ENCODE results near the gene EGR2. TPM values are rescaled to one million over a fixed set of nuclear protein-coding genes. Genes with fewer than 3 reads are reported as not detected.

EGR2 gene
- total RNA-seq, 1 experiment from 2014 or later = 0.24 TPM

DNA sequence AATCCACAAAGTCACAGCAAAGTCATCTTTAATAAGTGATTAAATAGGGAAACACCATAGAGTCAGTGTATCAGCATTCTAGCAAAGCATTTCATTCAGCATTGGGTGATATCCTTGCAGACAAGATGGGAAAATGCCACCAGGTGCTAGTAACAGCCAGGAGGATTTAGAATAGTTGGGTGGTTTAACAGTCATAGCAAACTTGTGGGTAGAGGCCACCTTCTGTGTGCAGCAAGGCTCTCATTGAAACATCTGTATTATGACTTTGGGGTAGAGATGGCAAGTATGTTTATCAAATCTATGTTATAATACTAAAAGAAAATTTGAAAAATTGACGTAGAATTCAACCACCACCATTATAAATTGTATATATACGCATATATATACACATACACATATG is 38.0 kb downstream of the EGR2 start:
- no peak overlapping the region for H2AFZ ChIP-seq
- H3K9me3 ChIP-seq (ENCODE audit: insufficient read depth, low read depth) = no peaks in the 10 kb centered on the region
- no peaks in the 10 kb centered on the region for H3F3A ChIP-seq (ENCODE audit: insufficient read depth, low read depth)
- H3K79me2 ChIP-seq (ENCODE audit: low read depth) = no peaks in the 10 kb centered on the region
- no peaks in the 10 kb centered on the region for H3K4me1 ChIP-seq (replicated peaks; ENCODE audit: insufficient read depth)
- H4K20me1 ChIP-seq (ENCODE audit: insufficient read depth) = no peaks in the 10 kb centered on the region
- POLR2A ChIA-PET (ENCODE audit: unreplicated experiment) = no interaction called here
- DNase-seq = no peak
- H3K27ac ChIP-seq = no peak overlapping the region
- H3K4me3 ChIP-seq = no peak overlapping the region
- H3K4me2 ChIP-seq = no peak overlapping the region
- CTCF ChIA-PET = no interaction called here
- no TSS peak for BruUV-seq (replicated peaks)
- intact Hi-C loops (cut with micrococcal nuclease; ENCODE audit: unreplicated experiment) = no loop called here
- H3K9me2 ChIP-seq (ENCODE audit: insufficient read depth) = no peaks in the 10 kb centered on the region
- no peaks in the 10 kb centered on the region for H3K27me3 ChIP-seq (ENCODE audit: insufficient read depth, low read depth)
- no peaks in the 10 kb centered on the region for H3K36me3 ChIP-seq (ENCODE audit: low read depth)
- TF ChIP-seq EZH2 (IDR thresholded peaks at IDR 0.05; ENCODE audit: low read depth) = no peak
- TF ChIP-seq, protein P1, sequence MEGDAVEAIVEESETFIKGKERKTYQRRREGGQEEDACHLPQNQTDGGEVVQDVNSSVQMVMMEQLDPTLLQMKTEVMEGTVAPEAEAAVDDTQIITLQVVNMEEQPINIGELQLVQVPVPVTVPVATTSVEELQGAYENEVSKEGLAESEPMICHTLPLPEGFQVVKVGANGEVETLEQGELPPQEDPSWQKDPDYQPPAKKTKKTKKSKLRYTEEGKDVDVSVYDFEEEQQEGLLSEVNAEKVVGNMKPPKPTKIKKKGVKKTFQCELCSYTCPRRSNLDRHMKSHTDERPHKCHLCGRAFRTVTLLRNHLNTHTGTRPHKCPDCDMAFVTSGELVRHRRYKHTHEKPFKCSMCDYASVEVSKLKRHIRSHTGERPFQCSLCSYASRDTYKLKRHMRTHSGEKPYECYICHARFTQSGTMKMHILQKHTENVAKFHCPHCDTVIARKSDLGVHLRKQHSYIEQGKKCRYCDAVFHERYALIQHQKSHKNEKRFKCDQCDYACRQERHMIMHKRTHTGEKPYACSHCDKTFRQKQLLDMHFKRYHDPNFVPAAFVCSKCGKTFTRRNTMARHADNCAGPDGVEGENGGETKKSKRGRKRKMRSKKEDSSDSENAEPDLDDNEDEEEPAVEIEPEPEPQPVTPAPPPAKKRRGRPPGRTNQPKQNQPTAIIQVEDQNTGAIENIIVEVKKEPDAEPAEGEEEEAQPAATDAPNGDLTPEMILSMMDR (conservative IDR thresholded peaks at IDR 0.05) = no peak

DNA sequence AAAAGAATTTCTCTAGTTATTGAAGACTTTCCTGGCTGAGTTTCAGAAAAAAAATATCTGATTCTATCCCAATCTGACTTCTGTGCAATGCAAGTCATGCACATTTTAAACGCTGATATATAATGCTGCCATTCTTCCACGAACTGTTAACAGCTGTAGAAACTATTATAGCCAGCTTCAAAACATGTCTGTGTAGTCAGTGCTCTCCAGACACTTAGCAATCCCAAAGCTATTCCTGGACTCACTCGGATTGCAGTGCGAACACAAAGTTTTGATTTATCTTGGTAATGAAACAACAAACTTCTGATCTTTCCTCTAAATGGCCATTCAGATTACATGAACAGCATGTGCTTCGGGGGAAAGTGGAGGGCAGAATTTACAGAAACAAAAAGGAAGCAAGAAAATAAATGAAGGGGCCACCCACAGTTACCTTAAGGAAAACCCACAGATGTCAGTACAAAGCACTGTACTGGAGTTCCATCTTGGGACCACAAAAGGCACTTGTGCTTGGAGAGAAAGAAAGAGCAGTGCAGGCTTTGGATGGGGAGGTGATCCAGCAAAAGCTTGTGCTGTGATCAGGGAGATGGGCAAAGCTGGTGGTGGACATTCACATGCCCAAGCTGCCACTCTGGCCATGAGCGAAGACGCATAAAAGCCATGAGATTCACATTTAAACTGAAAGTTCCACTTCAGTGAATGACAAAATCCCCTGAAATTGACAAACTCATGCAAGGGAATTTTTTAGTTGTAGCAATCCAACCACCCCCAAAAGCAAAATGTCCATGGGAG is 43.8 kb downstream of the EGR2 start:
- Histone ChIP-seq H3K4me3 (no peak overlapping the region), H3K27me3 (ENCODE audit: insufficient read depth, low read depth) (no peaks in the 10 kb centered on the region), H3K36me3 (ENCODE audit: low read depth) (no peaks in the 10 kb centered on the region), H4K20me1 (ENCODE audit: insufficient read depth) (no peaks in the 10 kb centered on the region), H3K79me2 (ENCODE audit: low read depth) (no peaks in the 10 kb centered on the region), H3K9me2 (ENCODE audit: insufficient read depth) (no peaks in the 10 kb centered on the region), H3K4me2 (no peak overlapping the region), H2AFZ (no peak overlapping the region), H3F3A (ENCODE audit: insufficient read depth, low read depth) (no peaks in the 10 kb centered on the region), H3K27ac (no peak overlapping the region), H3K4me1 (replicated peaks; ENCODE audit: insufficient read depth) (no peaks in the 10 kb centered on the region), H3K9me3 (ENCODE audit: insufficient read depth, low read depth) (no peaks in the 10 kb centered on the region)
- ChIA-PET POLR2A (ENCODE audit: unreplicated experiment) (no interaction called here), CTCF (no interaction called here)
- intact Hi-C loops (cut with micrococcal nuclease; ENCODE audit: unreplicated experiment) = no loop called here
- no TSS peak for BruUV-seq (replicated peaks)
- no peak for DNase-seq
- TF ChIP-seq EZH2 (IDR thresholded peaks at IDR 0.05; ENCODE audit: low read depth) = no peak
- TF ChIP-seq, protein P1 (conservative IDR thresholded peaks at IDR 0.05) = no peak

DNA sequence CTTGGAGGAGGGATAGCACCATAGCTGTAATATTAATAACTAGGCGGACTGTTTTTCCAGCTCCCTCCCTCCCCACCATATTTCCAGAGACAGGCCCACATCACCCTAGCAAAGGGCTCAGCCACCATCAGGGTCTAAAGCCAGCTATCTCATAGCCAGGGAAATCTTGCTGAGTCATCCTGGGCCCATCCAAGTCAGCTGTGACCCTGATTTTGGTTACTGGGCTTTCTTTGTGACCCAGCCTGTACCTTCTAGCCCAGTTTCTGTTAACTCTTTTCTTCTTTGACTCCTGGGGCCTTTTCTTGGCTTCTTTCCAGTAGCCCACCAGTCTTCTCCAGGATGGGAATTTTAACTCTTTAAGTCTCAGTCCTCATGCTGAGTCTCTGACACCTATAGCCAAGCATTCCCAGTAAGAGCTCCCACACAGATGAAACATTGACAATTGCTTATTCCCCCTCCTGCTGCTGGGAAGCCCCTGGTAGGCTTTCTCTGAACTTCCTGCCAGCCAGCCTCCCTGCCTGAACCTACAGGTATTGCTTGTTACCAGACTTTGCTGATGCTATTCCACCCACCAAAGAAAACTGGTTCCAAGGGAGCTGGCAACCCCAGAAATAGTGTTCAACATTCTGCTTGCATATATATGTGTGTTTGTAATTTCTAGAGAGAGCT is 46.5 kb downstream of the EGR2 start:
- no peaks in the 10 kb centered on the region for H3K27me3 ChIP-seq (ENCODE audit: insufficient read depth, low read depth)
- no peak overlapping the region for H3K4me3 ChIP-seq
- H3F3A ChIP-seq (ENCODE audit: insufficient read depth, low read depth) = no peaks in the 10 kb centered on the region
- no peak overlapping the region for H3K4me2 ChIP-seq
- DNase-seq = peak in 1 of 2 experiments; percentile 19
- POLR2A ChIA-PET (ENCODE audit: unreplicated experiment) = no interaction called here
- H3K9me3 ChIP-seq (ENCODE audit: insufficient read depth, low read depth) = no peaks in the 10 kb centered on the region
- no peak overlapping the region for H3K27ac ChIP-seq
- CTCF ChIA-PET = no interaction called here
- no peak for TF ChIP-seq EZH2 (IDR thresholded peaks at IDR 0.05; ENCODE audit: low read depth)
- TF ChIP-seq, protein P1 (conservative IDR thresholded peaks at IDR 0.05) = no peak
- H3K36me3 ChIP-seq (ENCODE audit: low read depth) = no peaks in the 10 kb centered on the region
- no peaks in the 10 kb centered on the region for H3K79me2 ChIP-seq (ENCODE audit: low read depth)
- intact Hi-C loops (cut with micrococcal nuclease; ENCODE audit: unreplicated experiment) = no loop called here
- BruUV-seq (replicated peaks) = no TSS peak
- 0 out of 2 replicates have a peak overlapping the region, but pooled peaks have one; percentile 57 for H2AFZ ChIP-seq
- H3K4me1 ChIP-seq (replicated peaks; ENCODE audit: insufficient read depth) = peaks cover 9% of the 10 kb centered on the region
- no peaks in the 10 kb centered on the region for H3K9me2 ChIP-seq (ENCODE audit: insufficient read depth)
- H4K20me1 ChIP-seq (ENCODE audit: insufficient read depth) = no peaks in the 10 kb centered on the region

Measured in PC-9 (cell line).